Measurements from ENCODE around the gene MRPL55. TPM values are rescaled to one million over a fixed set of nuclear protein-coding genes. Genes with fewer than 3 reads are reported as not detected.

MRPL55 gene
- total RNA-seq, 1 donor = 51.4 TPM

- H3K79me2 ChIP-seq (ENCODE audit: insufficient read depth, low read length) = no peaks in the 10 kb centered on the region
- H3K4me2 ChIP-seq (ENCODE audit: insufficient read depth, low read length) = no peak overlapping the region
- peaks cover 32% of the 10 kb centered on the region for H4K20me1 ChIP-seq (ENCODE audit: insufficient read depth, low read length)
- H3K4me3 ChIP-seq (ENCODE audit: insufficient read depth, low read length) = no peak overlapping the region
- no peak for TF ChIP-seq CTCF (IDR thresholded peaks at IDR 0.05; ENCODE audit: extremely low read depth, low read depth, low read length)
- no peaks in the 10 kb centered on the region for H3K36me3 ChIP-seq (ENCODE audit: insufficient read depth, low read length)
- H3K27me3 ChIP-seq (ENCODE audit: insufficient read depth, low read length) = peaks cover 1% of the 10 kb centered on the region
- no peaks in the 10 kb centered on the region for H3K9me3 ChIP-seq (ENCODE audit: low read depth, low read length)
- H3K27ac ChIP-seq (ENCODE audit: low read depth, low read length) = no peak overlapping the region
- H3K4me1 ChIP-seq (ENCODE audit: insufficient read depth, low read length) = no peaks in the 10 kb centered on the region
- DNase-seq (ENCODE audit: insufficient read length, low spot score, missing footprints) = no peak
- H2AFZ ChIP-seq (ENCODE audit: low read length) = no peak overlapping the region
These were observed 36.4 kb downstream of the MRPL55 start for GRCh38 chr1:228072658-228073043.

GRCh38 chr1:228071839-228072657 lies 37.1 kb downstream of the MRPL55 start:
- Histone ChIP-seq H3K4me2 (ENCODE audit: insufficient read depth, low read length) (no peak overlapping the region), H3K27me3 (ENCODE audit: insufficient read depth, low read length) (peaks cover 7% of the 10 kb centered on the region), H3K79me2 (ENCODE audit: insufficient read depth, low read length) (no peaks in the 10 kb centered on the region), H2AFZ (ENCODE audit: low read length) (no peak overlapping the region), H3K27ac (ENCODE audit: low read depth, low read length) (no peak overlapping the region), H3K4me1 (ENCODE audit: insufficient read depth, low read length) (no peaks in the 10 kb centered on the region), H3K4me3 (ENCODE audit: insufficient read depth, low read length) (no peak overlapping the region), H3K36me3 (ENCODE audit: insufficient read depth, low read length) (no peaks in the 10 kb centered on the region), H3K9me3 (ENCODE audit: low read depth, low read length) (no peaks in the 10 kb centered on the region), H4K20me1 (ENCODE audit: insufficient read depth, low read length) (peaks cover 26% of the 10 kb centered on the region)
- no peak for DNase-seq (ENCODE audit: insufficient read length, low spot score, missing footprints)
- TF ChIP-seq CTCF (IDR thresholded peaks at IDR 0.05; ENCODE audit: extremely low read depth, low read depth, low read length) = no peak

- no peak overlapping the region for H2AFZ ChIP-seq (ENCODE audit: low read length)
- no peaks in the 10 kb centered on the region for H3K79me2 ChIP-seq (ENCODE audit: insufficient read depth, low read length)
- H3K27me3 ChIP-seq (ENCODE audit: insufficient read depth, low read length) = peaks cover 11% of the 10 kb centered on the region
- H4K20me1 ChIP-seq (ENCODE audit: insufficient read depth, low read length) = peaks cover 16% of the 10 kb centered on the region
- H3K9me3 ChIP-seq (ENCODE audit: low read depth, low read length) = no peaks in the 10 kb centered on the region
- TF ChIP-seq CTCF (IDR thresholded peaks at IDR 0.05; ENCODE audit: extremely low read depth, low read depth, low read length) = no peak
- no peak overlapping the region for H3K4me2 ChIP-seq (ENCODE audit: insufficient read depth, low read length)
- H3K36me3 ChIP-seq (ENCODE audit: insufficient read depth, low read length) = no peaks in the 10 kb centered on the region
- no peaks in the 10 kb centered on the region for H3K4me1 ChIP-seq (ENCODE audit: insufficient read depth, low read length)
- DNase-seq (ENCODE audit: insufficient read length, low spot score, missing footprints) = no peak
- H3K4me3 ChIP-seq (ENCODE audit: insufficient read depth, low read length) = no peak overlapping the region
- H3K27ac ChIP-seq (ENCODE audit: low read depth, low read length) = no peak overlapping the region
These were observed 38.2 kb downstream of the MRPL55 start for GRCh38 chr1:228070851-228071250.

GRCh38 chr1:228070173-228070572 lies 38.9 kb downstream of the MRPL55 start:
- Histone ChIP-seq H3K36me3 (ENCODE audit: insufficient read depth, low read length) (no peaks in the 10 kb centered on the region), H3K79me2 (ENCODE audit: insufficient read depth, low read length) (no peaks in the 10 kb centered on the region), H3K9me3 (ENCODE audit: low read depth, low read length) (no peaks in the 10 kb centered on the region), H4K20me1 (ENCODE audit: insufficient read depth, low read length) (peaks cover 13% of the 10 kb centered on the region), H3K4me1 (ENCODE audit: insufficient read depth, low read length) (no peaks in the 10 kb centered on the region), H3K27ac (ENCODE audit: low read depth, low read length) (no peak overlapping the region), H3K4me2 (ENCODE audit: insufficient read depth, low read length) (no peak overlapping the region), H3K4me3 (ENCODE audit: insufficient read depth, low read length) (no peak overlapping the region), H2AFZ (ENCODE audit: low read length) (no peak overlapping the region), H3K27me3 (ENCODE audit: insufficient read depth, low read length) (peaks cover 14% of the 10 kb centered on the region)
- no peak for DNase-seq (ENCODE audit: insufficient read length, low spot score, missing footprints)
- no peak for TF ChIP-seq CTCF (IDR thresholded peaks at IDR 0.05; ENCODE audit: extremely low read depth, low read depth, low read length)

Measured in osteoblast (primary cell).